ENCODE measurements around the gene TBC1D22A.

DNA sequence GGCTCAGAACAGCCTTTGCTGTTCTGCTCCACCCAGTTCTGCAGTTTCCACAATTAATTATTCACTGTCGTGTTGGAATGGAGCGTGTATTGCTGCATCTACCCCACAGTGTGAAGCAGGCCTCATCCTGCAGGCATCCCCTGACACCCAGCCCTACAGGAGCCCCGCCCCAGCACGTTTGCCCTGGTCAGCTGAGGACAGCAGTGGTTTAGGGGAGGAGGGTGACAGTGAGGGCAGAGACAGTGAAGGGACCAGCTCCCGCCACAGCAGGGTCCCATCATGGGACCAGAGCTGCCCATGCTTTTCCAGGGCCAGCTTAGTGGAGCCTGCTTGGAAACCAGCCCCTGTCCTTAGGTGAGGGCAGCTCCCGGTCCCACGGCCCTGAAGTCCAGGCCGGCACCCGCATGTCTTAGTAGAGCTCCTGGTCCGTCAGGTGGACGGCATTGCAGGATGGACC, 273.0 kb downstream of the TBC1D22A start:
- TF ChIP-seq POLR2A (IDR thresholded peaks at IDR 0.05; ENCODE audit: low read length) = no peak
- TF ChIP-seq GATA1 (IDR thresholded peaks at IDR 0.05; ENCODE audit: low read depth, low read length) = no peak
